HL-60/S4 (cell line): ENCODE measurements around the gene FARP1.

Source experiments
- in situ Hi-C: fragments of 300-500 bp; cut with MboI; formaldehyde crosslinking; loops from 2 replicates; pipeline ENCODE4 v1.14.3; 2022; ENCODE audit warnings: low sequenced_read_pairs

The FARP1 gene

GRCh38 chr13:98322091-98322718 lies 179.3 kb downstream of the FARP1 start:
- in situ Hi-C loops: no loop called here

GRCh38 chr13:98324105-98324504 lies 181.2 kb downstream of the FARP1 start:
- in situ Hi-C loops: no loop called here

GRCh38 chr13:98325724-98326123 lies 182.8 kb downstream of the FARP1 start:
- in situ Hi-C loops: no loop called here

GRCh38 chr13:98326291-98326690 lies 183.4 kb downstream of the FARP1 start:
- in situ Hi-C loops: no loop called here

- in situ Hi-C loops: no loop called here
These were observed 184.7 kb downstream of the FARP1 start for GRCh38 chr13:98327371-98328270.

GRCh38 chr13:98328511-98328910 lies 185.6 kb downstream of the FARP1 start:
- in situ Hi-C loops: no loop called here

GRCh38 chr13:98332222-98332621 lies 189.3 kb downstream of the FARP1 start:
- in situ Hi-C loops: no loop called here

- in situ Hi-C loops: no loop called here
These were observed 189.8 kb downstream of the FARP1 start for GRCh38 chr13:98332691-98333090.

- in situ Hi-C loops: no loop called here
These were observed 190.6 kb downstream of the FARP1 start for GRCh38 chr13:98333486-98333885.

- in situ Hi-C loops: no loop called here
These were observed 191.8 kb downstream of the FARP1 start for GRCh38 chr13:98334620-98335205.

GRCh38 chr13:98335721-98336120 lies 192.8 kb downstream of the FARP1 start:
- in situ Hi-C loops: no loop called here

- in situ Hi-C loops: no loop called here
These were observed 195.4 kb downstream of the FARP1 start for GRCh38 chr13:98338310-98338709.

- in situ Hi-C loops: no loop called here
These were observed 197.0 kb downstream of the FARP1 start for GRCh38 chr13:98339684-98340425.

- in situ Hi-C loops: no loop called here
These were observed 200.1 kb downstream of the FARP1 start for GRCh38 chr13:98342953-98343352.

GRCh38 chr13:98343461-98343860 lies 200.6 kb downstream of the FARP1 start:
- in situ Hi-C loops: no loop called here

GRCh38 chr13:98344392-98344791 lies 201.5 kb downstream of the FARP1 start:
- in situ Hi-C loops: no loop called here

GRCh38 chr13:98345107-98345935 lies 202.4 kb downstream of the FARP1 start:
- in situ Hi-C loops: no loop called here

- in situ Hi-C loops: no loop called here
These were observed 204.2 kb downstream of the FARP1 start for GRCh38 chr13:98346904-98347636.

- in situ Hi-C loops: no loop called here
These were observed 204.9 kb downstream of the FARP1 start for GRCh38 chr13:98347756-98348155.
